NB4 (cell line): ENCODE results near the gene DCC.

Experiments used
- DNase-seq: peaks from one replicate; pipeline ENCODE4 v3.0.0; 2010; ENCODE audit warnings: low read depth
- H3K4me3 ChIP-seq: one replicate; pipeline ENCODE4 v1.5.1; 2011; ENCODE audit warnings: mild to moderate bottlenecking, low read depth, low read length, moderate library complexity
- MYC ChIP-seq: IDR thresholded peaks from 2 replicates; pipeline ENCODE4 v1.6.1; 2011; ENCODE audit warnings: low read depth, low read length
- POLR2A ChIP-seq: IDR thresholded peaks from 2 replicates; pipeline ENCODE4 v1.6.1; 2011; ENCODE audit warnings: mild to moderate bottlenecking; ENCODE audit not compliant: insufficient read length; ENCODE audit errors: extremely low read depth
- TF ChIP-seq, protein P1 (sequence below): IDR thresholded peaks from one replicate; pipeline ENCODE4 v1.5.1; 2012; ENCODE audit warnings: low read depth, low read length
- TF ChIP-seq, protein P2 (sequence below): IDR thresholded peaks from 2 replicates; pipeline ENCODE4 v1.6.1; 2011; ENCODE audit warnings: low read depth, low read length

DCC gene

DNA sequence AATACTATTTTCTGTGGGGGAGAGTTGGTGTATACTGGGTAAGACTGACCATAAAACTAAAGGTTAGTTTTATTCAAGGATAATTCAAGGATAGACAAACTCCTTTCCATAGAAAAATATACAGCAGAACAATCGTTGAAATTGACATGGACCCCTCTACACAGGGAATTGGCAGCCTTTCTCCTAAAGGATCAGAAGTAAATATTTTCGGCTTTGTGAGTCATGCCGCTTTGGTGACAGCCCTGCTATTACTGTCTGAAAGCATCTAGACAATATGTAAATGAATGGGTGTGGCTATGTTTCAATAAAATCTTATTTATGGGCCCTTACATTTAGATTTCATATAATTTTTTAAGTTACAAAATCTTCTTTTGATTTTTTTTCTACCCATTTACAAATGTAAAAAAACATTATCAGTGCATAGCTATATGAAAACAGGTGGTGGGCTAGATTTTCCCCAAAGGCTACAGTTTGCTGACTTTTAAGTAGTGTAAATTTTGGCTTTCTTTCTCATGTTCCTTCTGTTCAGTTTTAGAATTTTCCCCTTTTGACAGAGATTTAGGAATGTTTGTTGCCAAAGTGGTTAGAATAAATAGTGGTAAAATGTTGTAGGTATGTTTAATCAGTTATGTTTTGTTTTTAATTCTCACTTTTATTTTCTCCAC lies 270.6 kb downstream of the DCC start:
- no peak overlapping the region for H3K4me3 ChIP-seq
- TF ChIP-seq, protein P1, sequence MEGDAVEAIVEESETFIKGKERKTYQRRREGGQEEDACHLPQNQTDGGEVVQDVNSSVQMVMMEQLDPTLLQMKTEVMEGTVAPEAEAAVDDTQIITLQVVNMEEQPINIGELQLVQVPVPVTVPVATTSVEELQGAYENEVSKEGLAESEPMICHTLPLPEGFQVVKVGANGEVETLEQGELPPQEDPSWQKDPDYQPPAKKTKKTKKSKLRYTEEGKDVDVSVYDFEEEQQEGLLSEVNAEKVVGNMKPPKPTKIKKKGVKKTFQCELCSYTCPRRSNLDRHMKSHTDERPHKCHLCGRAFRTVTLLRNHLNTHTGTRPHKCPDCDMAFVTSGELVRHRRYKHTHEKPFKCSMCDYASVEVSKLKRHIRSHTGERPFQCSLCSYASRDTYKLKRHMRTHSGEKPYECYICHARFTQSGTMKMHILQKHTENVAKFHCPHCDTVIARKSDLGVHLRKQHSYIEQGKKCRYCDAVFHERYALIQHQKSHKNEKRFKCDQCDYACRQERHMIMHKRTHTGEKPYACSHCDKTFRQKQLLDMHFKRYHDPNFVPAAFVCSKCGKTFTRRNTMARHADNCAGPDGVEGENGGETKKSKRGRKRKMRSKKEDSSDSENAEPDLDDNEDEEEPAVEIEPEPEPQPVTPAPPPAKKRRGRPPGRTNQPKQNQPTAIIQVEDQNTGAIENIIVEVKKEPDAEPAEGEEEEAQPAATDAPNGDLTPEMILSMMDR: no peak
- TF ChIP-seq MYC (no peak), POLR2A (no peak)
- TF ChIP-seq, protein P2, sequence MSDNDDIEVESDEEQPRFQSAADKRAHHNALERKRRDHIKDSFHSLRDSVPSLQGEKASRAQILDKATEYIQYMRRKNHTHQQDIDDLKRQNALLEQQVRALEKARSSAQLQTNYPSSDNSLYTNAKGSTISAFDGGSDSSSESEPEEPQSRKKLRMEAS: no peak
- no peak for DNase-seq

DNA sequence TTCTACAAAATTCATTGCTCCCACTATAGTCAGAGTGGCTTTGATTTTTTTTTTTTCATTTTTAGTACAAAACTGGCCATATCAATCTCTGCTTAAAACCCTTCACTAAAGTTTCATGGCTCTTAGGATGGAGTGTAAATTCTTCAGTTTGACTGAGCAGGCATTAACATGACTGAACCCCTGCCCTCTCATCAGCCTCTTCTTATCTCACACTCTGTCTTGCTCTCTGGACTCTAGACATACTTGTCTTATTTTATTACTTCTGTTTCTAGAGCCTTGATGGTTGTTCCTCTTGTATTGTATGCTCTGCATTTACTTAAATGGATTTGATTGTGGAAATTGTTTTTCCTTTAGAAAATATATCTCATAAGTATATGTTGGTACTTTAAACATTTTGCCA lies 272.4 kb downstream of the DCC start:
- no peak for DNase-seq
- no peak overlapping the region for H3K4me3 ChIP-seq
- TF ChIP-seq MYC (no peak), POLR2A (no peak)
- TF ChIP-seq, protein P2: no peak
- TF ChIP-seq, protein P1: no peak

DNA sequence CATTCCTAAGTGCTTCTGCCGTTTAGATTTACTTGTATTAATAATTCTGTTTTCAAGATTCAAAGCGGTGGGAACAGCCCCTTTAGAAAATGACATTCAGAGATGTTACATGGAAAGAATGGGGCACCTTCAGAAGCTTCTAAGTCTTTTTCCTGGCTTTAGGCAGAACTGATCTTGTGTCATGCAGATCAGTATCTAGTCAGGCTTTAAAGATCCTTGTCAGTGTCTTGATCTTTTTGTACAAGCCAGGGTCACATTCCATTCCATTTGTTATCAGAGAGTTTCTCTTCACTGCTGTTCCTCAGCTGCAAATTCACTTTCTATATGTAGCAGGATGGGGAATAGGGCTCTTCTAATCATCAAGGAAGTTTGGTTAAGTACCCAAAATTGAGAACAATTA lies 275.3 kb downstream of the DCC start:
- TF ChIP-seq, protein P1: no peak
- TF ChIP-seq MYC: no peak
- no peak for TF ChIP-seq POLR2A
- TF ChIP-seq, protein P2: no peak
- no peak overlapping the region for H3K4me3 ChIP-seq
- DNase-seq: no peak

DNA sequence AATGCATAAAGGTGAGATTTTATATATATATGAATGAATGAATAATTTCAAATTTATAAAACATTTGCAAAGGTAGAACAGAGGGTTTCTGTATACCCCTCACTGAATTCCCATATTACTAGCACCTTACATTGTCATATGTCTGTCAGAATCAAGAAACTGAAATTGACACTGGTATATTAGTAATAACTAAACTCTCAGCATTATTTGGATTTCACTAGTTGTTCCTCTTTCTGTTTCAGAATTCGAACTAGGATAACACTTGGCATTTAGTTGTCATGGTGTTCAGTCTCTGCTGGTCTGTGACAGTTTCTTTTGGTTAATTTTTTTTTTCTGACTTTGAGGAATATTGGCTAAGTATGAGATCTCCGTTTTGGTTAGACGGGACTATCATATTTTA lies 275.9 kb downstream of the DCC start:
- no peak for TF ChIP-seq POLR2A
- TF ChIP-seq, protein P2: no peak
- TF ChIP-seq, protein P1: no peak
- TF ChIP-seq MYC: no peak
- DNase-seq: no peak
- H3K4me3 ChIP-seq: no peak overlapping the region

DNA sequence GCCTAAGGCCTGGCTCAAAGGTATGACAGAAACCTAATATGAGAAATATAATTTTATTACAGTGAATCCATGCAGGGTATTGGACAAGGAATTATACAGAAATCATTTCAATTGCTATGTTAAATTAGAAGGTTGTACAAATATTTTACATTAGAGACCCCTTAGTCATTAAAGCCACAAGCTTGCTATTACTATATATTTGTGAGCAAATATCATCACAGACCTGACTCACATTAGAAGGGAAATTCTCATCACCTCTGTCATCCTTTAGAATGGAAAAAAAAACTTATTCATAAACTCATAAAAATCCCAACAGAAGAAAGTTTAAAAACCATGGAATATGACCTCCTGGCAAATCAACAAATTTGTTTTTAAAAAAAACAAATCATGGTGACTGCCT lies 277.9 kb downstream of the DCC start:
- DNase-seq: no peak
- no peak for TF ChIP-seq POLR2A
- no peak for TF ChIP-seq MYC
- TF ChIP-seq, protein P1: no peak
- TF ChIP-seq, protein P2: no peak
- H3K4me3 ChIP-seq: no peak overlapping the region

DNA sequence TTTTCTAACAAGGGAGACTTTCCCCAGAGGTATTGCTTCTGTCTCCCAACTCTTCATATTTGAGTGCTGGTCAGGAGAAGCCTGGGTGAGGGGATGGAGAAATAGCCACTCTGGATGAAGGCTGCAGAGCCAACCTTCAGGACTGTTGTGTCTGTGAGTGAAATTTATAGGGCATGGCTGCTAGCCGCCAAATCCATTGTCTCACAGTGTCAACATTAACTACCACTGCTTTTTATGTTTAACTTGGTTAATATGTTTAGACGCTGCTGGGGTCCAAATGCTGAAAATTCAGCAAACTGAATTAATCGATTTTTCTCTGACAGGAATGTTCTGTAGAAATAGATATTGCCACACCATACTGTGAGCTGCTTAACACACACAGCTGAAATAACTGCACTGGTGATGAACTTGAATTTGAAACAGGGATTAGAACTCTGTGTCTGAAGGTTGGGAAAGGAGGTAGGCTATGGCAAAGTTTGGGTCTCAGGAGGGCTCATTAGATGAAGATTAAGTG lies 281.0 kb downstream of the DCC start:
- no peak for DNase-seq
- TF ChIP-seq, protein P1: no peak
- TF ChIP-seq POLR2A (no peak), MYC (no peak)
- TF ChIP-seq, protein P2: no peak
- no peak overlapping the region for H3K4me3 ChIP-seq
